K562 (cell line): Measurements from ENCODE around the gene PHETA1. TPM values are rescaled to one million over a fixed set of nuclear protein-coding genes. Genes with fewer than 3 reads are reported as not detected.

Experiments
- ARID3B ChIP-seq: fragments of 250-450 bp; sonication (Bioruptor Pico); IDR thresholded peaks from 2 replicates; pipeline ENCODE4 v1.4.0; 2020; ENCODE audit warnings: borderline replicate concordance
- CBFA2T2 ChIP-seq: fragments of 450-650 bp; conservative IDR thresholded peaks from 2 replicates; pipeline ENCODE4 v1.6.1; 2017; ENCODE audit warnings: mild to moderate bottlenecking
- E2F8 ChIP-seq: fragments of 450-650 bp; IDR thresholded peaks from 2 replicates; pipeline ENCODE4 v1.7.1; 2018; ENCODE audit warnings: mild to moderate bottlenecking, low read depth; ENCODE audit not compliant: partially characterized antibody
- ETS2 ChIP-seq: IDR thresholded peaks from 2 replicates; pipeline ENCODE4 v1.6.1; 2016; ENCODE audit warnings: borderline replicate concordance, missing genetic modification characterization, mild to moderate bottlenecking, moderate library complexity, missing compliant biosample characterization; ENCODE audit not compliant: poor library complexity, severe bottlenecking
- GTF2A2 ChIP-seq: IDR thresholded peaks from 2 replicates; pipeline ENCODE4 v1.6.1; 2016; ENCODE audit warnings: mild to moderate bottlenecking, missing genetic modification characterization, missing compliant biosample characterization
- HDAC1 ChIP-seq, 2 experiments: fragments of 450-650 bp; IDR thresholded peaks; 2 replicates each; pipeline ENCODE4 v1.6.1; 2016 to 2017; ENCODE audit warnings: inconsistent platforms in 1 of 2, mild to moderate bottlenecking in 1 of 2, moderate library complexity in 1 of 2
- HNRNPUL1 ChIP-seq: fragments of 200-400 bp; formaldehyde crosslinking; IDR thresholded peaks from 2 replicates; pipeline ENCODE4 v1.6.1; 2017; ENCODE audit warnings: low read length
- ID3 ChIP-seq, 2 experiments: fragments of 250-450 bp in 1 of 2; fragments of 450-650 bp in 1 of 2; sonication (Bioruptor Pico) in 1 of 2; IDR thresholded peaks; 2 replicates each; pipeline versions ENCODE4 v1.6.1 to v1.8.0; 2016 to 2021; ENCODE audit warnings: mild to moderate bottlenecking in 2 of 2, moderate library complexity in 2 of 2, missing compliant biosample characterization in 1 of 2, missing genetic modification characterization in 1 of 2
- KDM1A ChIP-seq, 2 experiments: fragments of 450-650 bp; IDR thresholded peaks; 2 replicates each; pipeline ENCODE4 v1.6.1; 2016; ENCODE audit warnings: mild to moderate bottlenecking in 2 of 2
- MED1 ChIP-seq: sonication (generic); formaldehyde crosslinking; IDR thresholded peaks from 2 replicates; pipeline ENCODE4 v1.8.1; 2023; ENCODE audit warnings: missing genetic modification reagents, borderline replicate concordance
- MEIS2 ChIP-seq: fragments of 450-650 bp; IDR thresholded peaks from 2 replicates; pipeline ENCODE4 v1.6.1; 2014; ENCODE audit warnings: mild to moderate bottlenecking; ENCODE audit not compliant: partially characterized antibody
- NKRF ChIP-seq: fragments of 450-650 bp; IDR thresholded peaks from 2 replicates; pipeline ENCODE4 v1.6.1; 2016; ENCODE audit warnings: borderline replicate concordance
- NR2C2 ChIP-seq, 2 experiments: fragments of 200-800 bp in 1 of 2; sonication (Bioruptor generic) in 1 of 2; sonication (generic) in 1 of 2; formaldehyde crosslinking in 1 of 2; IDR thresholded peaks; 2 replicates each; pipeline versions ENCODE4 v1.6.1 to v1.8.0; 2016 to 2022; ENCODE audit warnings: mild to moderate bottlenecking in 1 of 2, missing compliant biosample characterization in 1 of 2, missing genetic modification characterization in 1 of 2, missing genetic modification reagents in 1 of 2
- SMC3 ChIP-seq: conservative IDR thresholded peaks from 2 replicates; pipeline ENCODE4 v1.6.1; 2011; ENCODE audit warnings: low read depth, low read length, improper control_type of control experiment; ENCODE audit not compliant: insufficient read depth
- USF2 ChIP-seq: sonication (generic); formaldehyde crosslinking; IDR thresholded peaks from 2 replicates; pipeline ENCODE4 v1.5.0; 2020; ENCODE audit warnings: missing genetic modification reagents
- ZNF12 ChIP-seq: sonication (generic); formaldehyde crosslinking; IDR thresholded peaks from 2 replicates; pipeline ENCODE4 v1.4.0; 2020; ENCODE audit warnings: mild to moderate bottlenecking, missing genetic modification reagents
- ZNF23 ChIP-seq: fragments of 250-450 bp; sonication (Bioruptor Pico); IDR thresholded peaks from 2 replicates; pipeline ENCODE4 v1.4.0; 2020; ENCODE audit warnings: mild to moderate bottlenecking
- ZNF24 ChIP-seq: fragments of 450-650 bp; IDR thresholded peaks from 2 replicates; pipeline ENCODE4 v1.6.1; 2016
- ZNF324 ChIP-seq: fragments of 250-450 bp; sonication (Bioruptor Pico); IDR thresholded peaks from 2 replicates; pipeline ENCODE4 v1.4.0; 2020; ENCODE audit warnings: mild to moderate bottlenecking
- ZZZ3 ChIP-seq: fragments of 450-650 bp; IDR thresholded peaks from 2 replicates; pipeline ENCODE4 v1.6.1; 2016; ENCODE audit warnings: antibody characterized with exemption, mild to moderate bottlenecking, moderate library complexity
- polyA plus RNA-seq, 8 experiments: library from polyadenylated mRNA; depleted of rRNA in 4 of 8; stranded (reverse) in 5 of 8; unstranded in 3 of 8; fragments of >200 nt; fragmentation: Nextera tagmentation in 2 of 8; fragmentation: Illumina TruSeq in 1 of 8; extraction: Ambion mirVana in 2 of 8; extraction: Trizol in 1 of 8; gene quantifications; 2 replicates each; pipeline versions ENCODE4 v1.2.1 to v1.2.3, GENCODE V29; 2011 to 2014; ENCODE audit warnings: inconsistent platforms in 1 of 8, missing spikeins in 1 of 8
- total RNA-seq, 7 experiments: library from RNA; depleted of rRNA in 6 of 7; stranded (reverse); fragments of >200 nt in 6 of 7; fragmentation: Illumina TruSeq in 2 of 7; extraction: Trizol in 2 of 7; gene quantifications; 2 replicates each; pipeline versions ENCODE4 v1.2.1 to v1.2.3, GENCODE V29; 2011 to 2021; ENCODE audit warnings: low replicate concordance in 1 of 7

Gene PHETA1
- total and polyA plus RNA-seq, 9 of the 15 experiments (the other 6 are each of a cell fraction or from before 2014, with no cell fraction given): 0.03 to 12.4 (median 3.0) TPM

DNA sequence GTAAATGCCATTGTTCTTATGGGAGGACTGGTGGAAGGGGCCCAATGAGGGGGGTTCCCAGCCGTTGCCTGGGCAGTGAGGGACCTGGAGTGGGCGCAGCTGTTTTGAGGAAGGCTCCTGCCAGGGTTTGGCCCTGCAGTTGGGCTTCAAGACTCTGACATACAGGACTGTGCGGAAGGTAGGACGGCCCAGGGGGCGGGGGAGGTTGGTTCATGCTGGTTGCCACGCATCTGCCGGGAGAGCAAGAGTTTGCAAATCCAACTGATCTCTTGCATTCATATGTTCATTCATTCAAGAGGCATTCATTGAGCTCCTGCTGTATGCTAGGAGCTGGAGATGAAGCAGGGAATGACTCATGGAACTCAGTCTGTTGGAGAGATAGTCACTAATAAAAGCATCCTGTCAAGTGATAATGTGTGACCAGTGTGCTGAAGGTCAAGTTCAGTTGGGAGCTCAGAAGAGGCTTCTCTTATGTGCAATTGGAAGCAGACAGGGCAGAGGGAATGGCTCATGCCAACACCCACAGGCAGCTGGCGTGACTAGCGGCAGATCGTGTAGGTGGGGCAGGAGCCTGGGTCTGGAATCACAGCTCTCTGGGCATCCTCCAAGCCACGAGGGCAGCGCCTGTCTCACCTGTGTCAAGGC lies 44.7 kb upstream of the PHETA1 start (continued):
- TF ChIP-seq ETS2 (tag) (no peak), SMC3 (no peak), ZNF23 (CRISPR knock-in tag) (no peak), MED1 (CRISPR knock-in tag) (no peak), CBFA2T2 (peak; percentile 40; the same call in 1 of the 2 replicates), ZNF12 (CRISPR knock-in tag) (no peak), USF2 (CRISPR knock-in tag) (no peak), ID3 (CRISPR knock-in tag; IDR thresholded peaks at IDR 0.05) (no peak), ID3 (tag; IDR thresholded peaks at IDR 0.05) (0 out of 2 replicates have a peak, but pooled peaks have one; percentile 74), ZZZ3 (no peak), ZNF24 (peak; percentile 70; the same call in 1 of the 2 replicates), GTF2A2 (tag) (no peak), E2F8 (no peak), ZNF324 (CRISPR knock-in tag) (no peak), HDAC1 (IDR thresholded peaks at IDR 0.05) (0 out of 4 replicates have a peak, but pooled peaks of 1 of the 2 experiments have one; percentile 31), KDM1A (IDR thresholded peaks at IDR 0.05) (peak; percentile 16 to 48; a peak in 1 of 4 replicates), NKRF (no peak), NR2C2 (CRISPR knock-in tag; IDR thresholded peaks at IDR 0.05) (no peak), NR2C2 (tag; IDR thresholded peaks at IDR 0.05) (0 out of 2 replicates have a peak, but pooled peaks have one; percentile 3), HNRNPUL1 (no peak), MEIS2 (no peak), ARID3B (CRISPR knock-in tag) (no peak)
